GM10266 (cell line): ENCODE results near the gene HSPA12B.
A peak's percentile ranks its signal among the peaks of the same experiment; 100 is the strongest.

Source experiments
- DNase-seq: peaks from one replicate; pipeline ENCODE4 v3.0.0; 2012; ENCODE audit errors: extremely low spot score
- CTCF ChIP-seq: IDR thresholded peaks from 2 replicates; pipeline ENCODE4 v1.5.1; 2012; ENCODE audit warnings: mild to moderate bottlenecking, low read depth; ENCODE audit not compliant: control insufficient read depth, insufficient read depth; ENCODE audit errors: missing control alignments

The HSPA12B gene

GRCh38 chr20:3749087-3749688 is 16.7 kb downstream of the HSPA12B start:
- TF ChIP-seq CTCF: no peak
- DNase-seq: no peak

- TF ChIP-seq CTCF: peak; percentile 42
Observed at GRCh38 chr20:3749689-3750531, 17.4 kb downstream of the HSPA12B start.

GRCh38 chr20:3751305-3751674 is 18.8 kb downstream of the HSPA12B start:
- no peak for DNase-seq

More at GRCh38 chr20:3749689-3750531, 17.4 kb downstream of the HSPA12B start:
- peak; percentile 86 for DNase-seq

GRCh38 chr20:3751675-3752385 is 19.3 kb downstream of the HSPA12B start:
- DNase-seq: peak; percentile 72
- TF ChIP-seq CTCF: no peak

More at GRCh38 chr20:3751305-3751674, 18.8 kb downstream of the HSPA12B start:
- no peak for TF ChIP-seq CTCF

GRCh38 chr20:3752386-3752759 is 19.9 kb downstream of the HSPA12B start:
- no peak for DNase-seq
- TF ChIP-seq CTCF: no peak

GRCh38 chr20:3753098-3753497 is 20.6 kb downstream of the HSPA12B start:
- TF ChIP-seq CTCF: peak; percentile 74
- DNase-seq: peak; percentile 87
